ENCODE measurements around the gene FZR1.

- TF ChIP-seq CTCF (IDR thresholded peaks at IDR 0.05) (no peak), EP300 (IDR thresholded peaks at IDR 0.05) (no peak)
These were observed 13.2 kb upstream of the FZR1 start for GRCh38 chr19:3492919-3493318.
